ENCODE results near the gene MAOA.

GRCh38 chrX:43627669-43628068 lies 28.4 kb upstream of the MAOA start:
- TF ChIP-seq CTCF (IDR thresholded peaks at IDR 0.05; ENCODE audit: low read length): no peak
- no peak for TF ChIP-seq EZH2 (optimal IDR thresholded peaks at IDR 0.05; ENCODE audit: low read depth, low read length)
- TF ChIP-seq EZH2phosphoT487 (IDR thresholded peaks at IDR 0.05; ENCODE audit: low read length): no peak

Data from MM.1S (cell line).